Vagina (tissue), 2 donors: ENCODE data around the gene MMP28. TPM values are rescaled to one million over a fixed set of nuclear protein-coding genes. Genes with fewer than 3 reads are reported as not detected.
A peak's percentile ranks its signal among the peaks of the same experiment; 100 is the strongest.

Experiments used
- DNase-seq, 2 donors: peaks; one replicate each; pipeline ENCODE4 v3.0.0-alpha.2; 2017; ENCODE audit errors: extremely low spot score in 2 of 2
- H3K27ac ChIP-seq: fragments of 200-600 bp; sonication (generic); one replicate; pipeline ENCODE4 v1.5.1; 2019
- H3K27me3 ChIP-seq: fragments of 200-600 bp; sonication (generic); one replicate; pipeline ENCODE4 v1.5.1; 2019
- H3K36me3 ChIP-seq, 2 donors: fragments of 200-600 bp; sonication (generic); one replicate each; pipeline ENCODE4 v1.5.1; 2017 to 2019
- H3K4me1 ChIP-seq: fragments of 200-600 bp; sonication (generic); one replicate; pipeline ENCODE4 v1.5.1; 2019
- H3K4me3 ChIP-seq, 2 donors: fragments of 200-600 bp; sonication (generic); 1 replicate in 1 of 2; 2 replicates in 1 of 2; pipeline ENCODE4 v1.5.1; 2016 to 2019
- H3K9me3 ChIP-seq: fragments of 200-600 bp; sonication (generic); one replicate; pipeline ENCODE4 v1.5.1; 2019
- POLR2A ChIP-seq, 2 donors: fragments of 450-650 bp; IDR thresholded peaks; one replicate each; pipeline ENCODE4 v1.6.1; 2017; ENCODE audit warnings: antibody characterized with exemption in 2 of 2, mild to moderate bottlenecking in 2 of 2, moderate library complexity in 2 of 2
- POLR2AphosphoS5 ChIP-seq, 2 donors: sonication (generic); formaldehyde crosslinking; IDR thresholded peaks; one replicate each; pipeline ENCODE4 v1.9.0; 2017; ENCODE audit warnings: antibody characterized with exemption in 2 of 2, mild to moderate bottlenecking in 2 of 2, low read depth in 1 of 2; ENCODE audit not compliant: insufficient read depth in 1 of 2
- intact Hi-C: fragments of 100-400 bp; cut with DNase I; formaldehyde crosslinking; loops from one replicate; pipeline ENCODE4 v1.15.1; 2023
- total RNA-seq: library from RNA; depleted of rRNA; stranded (reverse); fragments of >200 nt; gene quantifications from one replicate; pipeline ENCODE4 v1.2.3, GENCODE V29; 2016
- TF ChIP-seq, protein P1 (sequence below), 3 experiments: fragments of 450-650 bp in 2 of 3; fragments of 200-600 bp in 1 of 3; sonication (generic) in 1 of 3; IDR thresholded peaks; one replicate each; pipeline ENCODE4 v1.5.1; 2017 to 2019; ENCODE audit warnings: antibody characterized with exemption in 3 of 3, mild to moderate bottlenecking in 2 of 3, moderate library complexity in 2 of 3

The MMP28 gene
- total RNA-seq, 1 donor from 2014 or later = 32.2 TPM

DNA sequence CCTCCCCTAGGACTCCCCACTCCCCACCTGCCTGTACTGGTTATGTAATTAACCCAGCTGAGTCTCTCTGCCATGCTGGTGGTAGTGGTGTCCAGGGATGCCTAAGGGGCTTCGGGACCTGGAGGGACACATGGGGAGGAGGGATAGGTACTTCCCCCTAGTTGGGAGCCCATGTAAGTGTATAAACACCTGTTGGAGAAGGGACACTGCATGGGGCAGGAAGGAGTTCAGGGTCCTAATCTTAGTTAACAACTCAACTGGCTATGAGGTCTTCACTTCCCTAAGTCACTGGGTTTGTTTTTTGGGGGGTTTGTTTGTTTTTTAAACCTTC is 62.7 kb downstream of the MMP28 start:
- H3K36me3 ChIP-seq = no peaks in the 10 kb centered on the region
- no peak for DNase-seq
- no peak overlapping the region for H3K27ac ChIP-seq
- no peaks in the 10 kb centered on the region for H3K27me3 ChIP-seq
- H3K4me3 ChIP-seq = peak overlapping the region in 1 of 2 donors; percentile 71
- no peaks in the 10 kb centered on the region for H3K9me3 ChIP-seq
- H3K4me1 ChIP-seq = peaks cover 24% of the 10 kb centered on the region
- TF ChIP-seq POLR2A (IDR thresholded peaks at IDR 0.05) (no peak), POLR2AphosphoS5 (IDR thresholded peaks at IDR 0.05; ENCODE audit: insufficient read depth in 1 of 2, low read depth in 1 of 2) (no peak)
- TF ChIP-seq, protein P1, sequence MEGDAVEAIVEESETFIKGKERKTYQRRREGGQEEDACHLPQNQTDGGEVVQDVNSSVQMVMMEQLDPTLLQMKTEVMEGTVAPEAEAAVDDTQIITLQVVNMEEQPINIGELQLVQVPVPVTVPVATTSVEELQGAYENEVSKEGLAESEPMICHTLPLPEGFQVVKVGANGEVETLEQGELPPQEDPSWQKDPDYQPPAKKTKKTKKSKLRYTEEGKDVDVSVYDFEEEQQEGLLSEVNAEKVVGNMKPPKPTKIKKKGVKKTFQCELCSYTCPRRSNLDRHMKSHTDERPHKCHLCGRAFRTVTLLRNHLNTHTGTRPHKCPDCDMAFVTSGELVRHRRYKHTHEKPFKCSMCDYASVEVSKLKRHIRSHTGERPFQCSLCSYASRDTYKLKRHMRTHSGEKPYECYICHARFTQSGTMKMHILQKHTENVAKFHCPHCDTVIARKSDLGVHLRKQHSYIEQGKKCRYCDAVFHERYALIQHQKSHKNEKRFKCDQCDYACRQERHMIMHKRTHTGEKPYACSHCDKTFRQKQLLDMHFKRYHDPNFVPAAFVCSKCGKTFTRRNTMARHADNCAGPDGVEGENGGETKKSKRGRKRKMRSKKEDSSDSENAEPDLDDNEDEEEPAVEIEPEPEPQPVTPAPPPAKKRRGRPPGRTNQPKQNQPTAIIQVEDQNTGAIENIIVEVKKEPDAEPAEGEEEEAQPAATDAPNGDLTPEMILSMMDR (IDR thresholded peaks at IDR 0.05) = no peak
- intact Hi-C loops = no loop called here

DNA sequence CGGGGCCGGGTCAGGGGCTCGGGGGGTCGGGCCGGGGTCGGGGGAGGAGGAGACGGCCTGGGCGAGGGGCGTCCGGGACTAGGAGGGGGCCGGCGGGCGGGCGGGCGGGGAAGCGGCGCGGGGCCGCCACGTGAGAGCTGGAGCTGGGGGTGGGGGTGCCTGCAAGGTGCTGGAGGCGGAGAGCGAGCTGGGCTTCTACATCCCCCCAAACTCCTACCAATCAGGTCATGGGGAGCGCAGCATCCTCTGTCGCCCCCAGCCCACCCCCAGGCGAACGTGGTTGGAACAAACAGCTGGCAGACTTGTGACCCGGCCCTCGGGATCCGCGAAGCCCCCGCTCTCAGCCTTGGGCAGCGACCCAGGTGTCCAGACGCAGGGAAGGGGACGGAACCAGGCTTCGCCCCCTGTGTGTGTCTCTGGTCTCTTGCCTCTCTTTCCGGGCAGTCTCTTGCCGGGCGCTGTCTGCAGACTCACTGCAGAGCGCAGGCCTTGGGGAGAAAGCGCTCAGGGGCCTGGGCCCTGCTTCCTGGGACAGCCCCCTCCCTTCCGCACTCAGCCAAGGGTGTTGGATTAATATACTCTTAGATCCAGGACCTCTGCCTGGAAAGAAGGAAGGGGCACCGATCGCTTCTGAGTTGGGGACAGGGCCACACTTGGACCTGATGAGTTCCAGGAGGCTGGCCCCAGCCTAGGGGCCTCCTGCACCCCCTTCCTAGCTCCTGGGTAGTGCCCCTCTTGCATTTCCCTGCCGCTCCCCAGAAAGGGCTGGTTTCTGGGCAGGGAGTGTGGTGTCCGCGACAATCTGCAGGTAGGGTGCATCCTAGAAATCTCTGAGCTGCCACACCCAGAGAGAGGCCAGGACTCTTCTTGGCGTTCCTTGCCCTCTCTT is 63.3 kb downstream of the MMP28 start:
- Histone ChIP-seq H3K4me1 (peaks cover 28% of the 10 kb centered on the region), H3K27ac (peak overlapping the region; percentile 44), H3K27me3 (no peaks in the 10 kb centered on the region), H3K9me3 (no peaks in the 10 kb centered on the region), H3K4me3 (peak overlapping the region; percentile 62 to 71), H3K36me3 (no peaks in the 10 kb centered on the region)
- intact Hi-C loops = no loop called here
- DNase-seq = peak in 1 of 2 donors; percentile 90
- TF ChIP-seq POLR2AphosphoS5 (IDR thresholded peaks at IDR 0.05; ENCODE audit: insufficient read depth in 1 of 2, low read depth in 1 of 2) = no peak
- TF ChIP-seq, protein P1 (IDR thresholded peaks at IDR 0.05) = no peak
- TF ChIP-seq POLR2A (IDR thresholded peaks at IDR 0.05) = no peak

DNA sequence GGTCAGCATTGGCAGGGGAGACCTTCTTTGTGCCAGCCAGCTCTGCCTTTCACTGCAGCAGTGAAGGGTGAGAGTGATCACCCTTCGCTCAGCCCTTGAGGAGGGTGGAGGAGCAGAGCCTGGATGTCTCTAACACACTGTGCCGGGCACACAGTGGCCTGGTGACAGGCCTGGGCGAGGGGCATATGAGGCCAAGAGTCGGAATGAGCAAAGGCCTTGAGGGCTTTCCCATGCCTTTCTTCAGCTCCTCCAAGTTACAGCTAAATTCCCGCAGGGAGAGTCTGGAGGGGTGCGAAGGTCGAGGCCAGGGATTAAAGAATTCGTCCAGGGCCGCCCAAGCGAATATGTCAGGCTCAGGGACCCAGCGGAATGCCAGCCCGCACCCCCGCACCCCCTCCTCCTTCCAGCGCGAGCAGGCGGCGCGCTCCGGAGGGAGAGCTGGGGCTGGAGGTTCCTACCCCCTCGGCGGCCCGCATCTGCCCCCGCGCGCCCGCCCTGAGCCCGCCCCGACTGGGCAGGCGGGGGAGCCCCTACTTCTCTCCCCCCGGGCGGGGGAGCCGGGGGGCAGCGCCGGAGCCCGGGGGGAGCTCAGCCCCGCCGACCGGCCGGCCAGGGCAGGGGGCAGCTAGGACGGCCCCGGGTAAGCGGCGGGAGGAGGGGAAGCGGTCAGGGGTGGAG is 64.1 kb downstream of the MMP28 start, which contains the start of gene RASL10B:
Gene RASL10B (plus strand): TSS at position 401 of the 678 bp plus-strand sequence. CDS start 3,546 bp downstream, outside the sequence.
- Histone ChIP-seq H3K36me3 (no peaks in the 10 kb centered on the region), H3K4me1 (peaks cover 35% of the 10 kb centered on the region), H3K27me3 (no peaks in the 10 kb centered on the region), H3K4me3 (peak within 1 kb of the TSS; percentile 62 to 71), H3K27ac (peak within 1 kb of the TSS; percentile 44), H3K9me3 (no peaks in the 10 kb centered on the region)
- DNase-seq = peak in 1 of 2 donors; percentile 70
- intact Hi-C loops = no loop called here
- no peak for TF ChIP-seq POLR2AphosphoS5 (IDR thresholded peaks at IDR 0.05; ENCODE audit: insufficient read depth in 1 of 2, low read depth in 1 of 2)
- TF ChIP-seq, protein P1 (IDR thresholded peaks at IDR 0.05) = no peak
- TF ChIP-seq POLR2A (IDR thresholded peaks at IDR 0.05) = no peak

DNA sequence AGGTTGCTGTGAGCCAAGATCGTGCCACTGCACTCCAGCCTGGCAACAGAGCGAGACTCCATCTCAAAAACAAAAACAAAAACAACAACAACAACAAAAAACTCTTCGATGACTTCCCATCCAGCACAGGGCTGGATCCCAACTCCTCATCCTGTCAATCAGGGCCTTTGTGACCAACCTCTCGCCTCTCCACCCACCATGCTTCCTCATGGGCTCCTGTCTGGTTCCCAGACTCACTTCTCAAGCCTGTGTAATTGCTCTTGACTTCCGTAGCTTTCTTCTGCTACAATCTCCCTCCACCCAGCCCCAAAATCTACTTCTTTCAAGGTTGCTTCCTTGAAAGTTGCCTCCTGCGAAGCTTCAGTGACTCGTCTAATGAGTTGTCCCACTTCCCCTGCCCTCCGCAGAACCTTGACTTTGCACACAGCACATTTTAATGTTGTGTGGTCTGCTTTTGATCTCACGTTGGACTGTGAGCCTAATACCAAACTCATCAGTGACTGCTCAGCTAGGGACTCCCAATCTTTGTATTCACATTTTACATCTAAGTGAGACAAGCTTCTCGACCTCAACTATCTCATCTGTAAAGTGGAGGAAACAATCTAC is 64.9 kb downstream of the MMP28 start:
- Histone ChIP-seq H3K27ac (no peak overlapping the region), H3K4me1 (peaks cover 43% of the 10 kb centered on the region), H3K36me3 (peaks cover 0 to 4% of the 10 kb centered on the region in 2 donors), H3K4me3 (no peak overlapping the region), H3K9me3 (no peaks in the 10 kb centered on the region), H3K27me3 (no peaks in the 10 kb centered on the region)
- no peak for DNase-seq
- intact Hi-C loops = no loop called here
- no peak for TF ChIP-seq POLR2AphosphoS5 (IDR thresholded peaks at IDR 0.05; ENCODE audit: insufficient read depth in 1 of 2, low read depth in 1 of 2)
- TF ChIP-seq, protein P1 (IDR thresholded peaks at IDR 0.05) = no peak
- TF ChIP-seq POLR2A (IDR thresholded peaks at IDR 0.05) = no peak
